GM08714 (cell line): ENCODE results near the gene KMT2D.
"Not testable (repeated sequence)": the region's sequence is repeated elsewhere in the genome, so short reads cannot be mapped to it uniquely, and the experiment has no call there.

Experiments used
- H3K4me3 ChIP-seq: fragments of 200-500 bp; sonication (Bioruptor generic); 2 replicates; pipeline ENCODE4 v1.5.1; 2014; ENCODE audit warnings: mild to moderate bottlenecking, low read length, inconsistent platforms
- ZNF274 ChIP-seq: IDR thresholded peaks from 2 replicates; pipeline ENCODE4 v1.6.1; 2012; ENCODE audit warnings: mild to moderate bottlenecking, low read depth, low read length

Gene KMT2D

GRCh38 chr12:49066120-49066519, 5.5 kb upstream of the KMT2D start:
- TF ChIP-seq ZNF274: no peak

GRCh38 chr12:49064767-49065152, 4.2 kb upstream of the KMT2D start:
- no peak for TF ChIP-seq ZNF274
- H3K4me3 ChIP-seq: no peak overlapping the region

More at GRCh38 chr12:49066120-49066519, 5.5 kb upstream of the KMT2D start:
- no peak overlapping the region for H3K4me3 ChIP-seq

- not testable (repeated sequence) for H3K4me3 ChIP-seq
These were observed 1.3 kb upstream of the KMT2D start for GRCh38 chr12:49061916-49062315.

GRCh38 chr12:49061157-49061650, 610 bp upstream of the KMT2D start:
- TF ChIP-seq ZNF274: no peak
- H3K4me3 ChIP-seq: peak overlapping the region; percentile 95

GRCh38 chr12:49059299-49060171, 1.1 kb downstream of the KMT2D start:
- peak overlapping the region; percentile 95 for H3K4me3 ChIP-seq
- TF ChIP-seq ZNF274: no peak

- TF ChIP-seq ZNF274: no peak
- H3K4me3 ChIP-seq: peak overlapping the region; percentile 95
These were observed 1.6 kb downstream of the KMT2D start for GRCh38 chr12:49059045-49059298.

GRCh38 chr12:49058366-49059044, 2.1 kb downstream of the KMT2D start:
- no peak for TF ChIP-seq ZNF274
- peak overlapping the region; percentile 95 for H3K4me3 ChIP-seq

- TF ChIP-seq ZNF274: no peak
- peak overlapping the region; percentile 95 for H3K4me3 ChIP-seq
These were observed 2.7 kb downstream of the KMT2D start for GRCh38 chr12:49057888-49058287.

- peak overlapping the region; percentile 95 for H3K4me3 ChIP-seq
- TF ChIP-seq ZNF274: no peak
These were observed 4.4 kb downstream of the KMT2D start for GRCh38 chr12:49055978-49056754.

- no peak for TF ChIP-seq ZNF274
- H3K4me3 ChIP-seq: no peak overlapping the region
These were observed 5.5 kb downstream of the KMT2D start for GRCh38 chr12:49055092-49055491.

- TF ChIP-seq ZNF274: no peak
- H3K4me3 ChIP-seq: no peak overlapping the region
These were observed 6.1 kb downstream of the KMT2D start for GRCh38 chr12:49054524-49054923.

GRCh38 chr12:49054096-49054495, 6.5 kb downstream of the KMT2D start:
- TF ChIP-seq ZNF274: no peak
- H3K4me3 ChIP-seq: no peak overlapping the region

GRCh38 chr12:49052451-49053208, 8.0 kb downstream of the KMT2D start:
- no peak overlapping the region for H3K4me3 ChIP-seq
- TF ChIP-seq ZNF274: no peak
